NCI-H524 (cell line): Measurements from ENCODE around the gene CEP72.
"Not testable (repeated sequence)": the region's sequence is repeated elsewhere in the genome, so short reads cannot be mapped to it uniquely, and the experiment has no call there.

ENCODE experiments used
- DNase-seq, 2 experiments: peaks; one replicate each; lab custom pipeline; 2025; lab: John Stamatoyannopoulos, UW

The CEP72 gene

DNA sequence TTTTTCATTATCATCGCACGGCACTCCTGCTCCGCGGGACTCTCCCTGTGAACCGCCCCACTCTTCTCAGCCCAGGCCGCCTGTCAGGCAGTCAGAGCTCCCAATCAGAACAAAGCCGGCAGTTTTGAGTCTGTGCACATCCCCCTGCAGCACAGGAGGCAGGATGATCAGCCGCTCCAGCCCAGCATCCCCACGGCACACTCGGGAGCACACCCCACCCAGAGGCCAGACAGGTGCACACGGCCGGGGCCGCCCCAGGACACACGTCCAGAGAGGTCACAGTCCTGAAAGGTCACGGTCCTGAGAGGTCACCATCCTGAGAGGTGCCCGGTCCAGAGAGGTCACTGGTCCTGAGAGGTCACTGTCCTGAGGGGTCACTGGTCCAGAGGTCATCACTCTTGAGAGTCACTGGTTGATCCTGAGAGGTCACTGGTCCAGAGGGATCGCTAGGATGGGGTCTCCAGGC, 72.6 kb downstream of the CEP72 start:
- DNase-seq: no peak

DNA sequence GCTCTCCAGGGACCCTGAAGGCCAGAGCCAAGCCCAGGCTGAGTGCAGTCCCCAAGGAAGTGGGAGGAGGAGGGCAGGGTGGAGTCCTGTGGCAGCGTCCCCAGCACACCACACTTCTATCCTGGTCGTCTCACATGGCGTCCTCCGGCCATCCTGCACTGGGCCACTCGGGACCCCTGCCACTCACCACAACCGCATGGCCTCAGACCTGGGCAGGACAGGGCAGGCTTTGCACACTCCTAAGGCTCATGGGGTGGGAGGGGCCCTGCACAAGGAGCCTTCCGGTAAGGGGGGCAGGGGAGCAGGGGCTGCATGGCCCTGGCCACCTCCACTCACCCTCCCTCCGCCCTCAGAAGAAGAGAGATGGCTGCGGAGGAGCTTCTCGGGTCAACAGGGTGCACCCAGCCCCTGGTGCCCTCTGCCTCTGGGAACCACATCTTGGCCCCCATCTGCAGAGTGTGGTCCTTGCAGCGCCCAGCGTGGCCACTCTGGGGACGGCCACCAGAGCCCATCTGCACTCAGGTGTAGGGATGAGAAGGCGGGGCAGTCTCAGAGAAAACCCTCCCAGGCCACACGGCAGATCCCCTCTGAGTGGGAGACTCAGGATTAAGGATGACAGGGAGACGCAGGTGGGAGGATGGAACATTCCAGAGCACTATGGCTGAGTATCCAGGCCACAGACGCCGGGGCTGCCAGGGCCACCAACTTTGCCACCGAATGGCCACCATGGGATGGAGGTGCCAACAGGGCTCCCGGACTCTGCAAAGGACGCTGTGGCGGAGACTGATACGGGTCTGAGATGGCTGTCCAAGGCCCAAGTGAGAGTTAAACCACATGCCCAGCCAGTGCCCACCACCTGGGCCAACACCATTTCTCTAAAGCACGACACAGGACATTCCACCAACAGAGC, 73.4 kb downstream of the CEP72 start:
- DNase-seq: no peak

DNA sequence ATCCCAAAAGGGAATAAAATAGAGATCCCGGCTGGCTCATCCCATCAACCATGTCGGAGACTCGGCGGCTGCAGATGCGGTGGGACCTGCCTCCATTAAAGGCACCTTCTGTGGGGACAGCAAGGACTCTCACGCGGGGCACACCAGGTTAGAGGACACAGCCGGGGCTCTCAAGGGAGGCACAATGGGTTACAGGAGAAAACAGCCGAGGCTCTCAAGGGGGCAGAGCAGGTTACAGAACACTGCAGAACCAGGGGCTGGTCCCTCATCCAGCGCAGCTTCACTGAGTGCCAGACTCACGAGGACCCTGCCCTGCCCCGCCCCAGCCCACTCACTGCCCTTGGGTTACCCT, 74.0 kb downstream of the CEP72 start:
- not testable (repeated sequence) for DNase-seq

DNA sequence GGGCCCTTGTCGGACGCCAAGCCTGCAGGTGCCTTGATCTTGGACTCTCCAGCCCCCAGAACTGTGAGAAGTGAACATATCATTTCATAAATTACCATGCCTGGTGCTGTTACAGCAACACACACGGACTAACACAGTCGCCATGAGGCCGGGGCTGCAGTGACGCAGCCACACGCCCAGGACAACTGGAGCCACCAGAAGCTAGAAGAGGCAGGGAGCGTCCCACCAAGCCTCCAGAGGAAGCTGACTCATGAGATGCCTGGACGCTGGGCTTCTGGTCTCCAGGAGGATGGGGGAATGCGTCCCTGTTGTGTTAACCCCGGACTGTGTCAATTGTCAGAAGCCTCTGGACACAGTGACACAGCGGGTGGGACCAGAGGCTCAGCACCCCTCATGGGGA, 74.8 kb downstream of the CEP72 start:
- not testable (repeated sequence) for DNase-seq

DNA sequence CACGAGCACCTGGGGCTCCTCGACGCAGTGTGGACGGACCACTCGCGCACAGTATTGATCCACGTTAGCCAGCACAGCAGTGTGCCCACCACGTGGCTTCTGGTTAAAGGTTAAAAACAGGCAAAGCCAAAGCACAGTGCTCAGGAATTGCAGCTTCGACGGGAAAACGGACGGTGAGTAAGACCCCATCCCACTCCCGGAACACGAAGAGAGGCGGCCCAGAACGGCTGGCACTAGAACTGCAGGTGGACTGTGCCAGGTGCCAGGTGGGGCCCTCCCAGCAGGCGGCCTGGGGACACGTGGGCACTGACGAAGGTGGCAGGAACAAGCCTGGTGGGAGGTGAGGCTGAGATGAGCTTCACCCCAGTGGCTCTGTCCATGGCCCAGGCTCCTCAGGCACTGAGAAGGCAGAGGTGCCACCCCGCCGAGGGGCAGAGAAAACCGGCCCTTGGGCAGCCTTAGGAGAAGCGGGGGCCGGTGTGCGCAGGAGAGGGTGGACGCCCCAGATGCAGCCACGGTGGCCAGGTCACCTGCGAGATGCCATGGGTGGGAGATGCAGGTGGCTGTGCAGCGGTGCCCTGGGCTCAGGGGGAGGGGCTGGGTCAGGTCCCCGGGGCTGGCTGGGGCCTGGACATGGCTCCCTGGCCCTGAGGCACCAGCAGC, 76.3 kb downstream of the CEP72 start:
- not testable (repeated sequence) for DNase-seq

DNA sequence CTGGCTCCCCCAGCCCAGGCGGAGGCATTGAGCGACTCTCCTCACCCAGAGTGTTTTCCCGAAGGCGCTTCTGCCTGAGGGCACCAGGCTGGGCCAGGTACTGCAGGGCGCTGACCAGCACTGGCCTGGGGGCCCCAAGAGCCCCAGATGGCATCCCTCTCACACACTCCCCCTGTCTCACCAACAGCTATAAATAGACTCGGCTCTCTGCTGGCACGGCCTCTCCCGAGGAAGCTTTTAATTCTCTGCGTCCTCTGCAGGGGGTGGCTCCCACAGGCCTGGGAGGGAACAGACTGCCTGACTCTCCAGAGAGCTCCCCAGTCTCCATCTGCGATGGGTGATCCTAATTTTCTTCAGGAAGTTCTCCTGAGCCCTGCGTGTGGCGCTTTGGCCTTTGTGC, 78.2 kb downstream of the CEP72 start:
- not testable (repeated sequence) for DNase-seq

DNA sequence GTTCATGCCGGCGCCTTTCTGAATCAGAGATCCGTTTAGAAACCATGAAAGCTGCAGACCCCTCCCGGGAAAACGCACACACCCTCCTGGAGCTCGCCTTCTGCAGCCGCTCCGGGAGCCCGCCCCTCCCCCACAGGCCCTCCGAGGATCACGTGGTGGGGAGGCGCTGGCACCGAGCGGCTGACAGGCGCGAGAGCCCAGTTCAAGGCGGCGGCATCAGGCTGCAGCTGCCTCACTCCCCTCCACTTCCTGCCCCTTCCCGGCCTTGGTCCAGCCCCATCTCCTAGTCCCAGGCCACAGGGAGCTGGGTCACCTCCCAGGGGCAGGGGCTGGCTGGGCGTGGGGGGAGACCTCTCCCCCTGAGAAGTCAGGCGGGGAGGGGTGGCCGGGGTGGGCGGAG, 78.9 kb downstream of the CEP72 start:
- not testable (repeated sequence) for DNase-seq

DNA sequence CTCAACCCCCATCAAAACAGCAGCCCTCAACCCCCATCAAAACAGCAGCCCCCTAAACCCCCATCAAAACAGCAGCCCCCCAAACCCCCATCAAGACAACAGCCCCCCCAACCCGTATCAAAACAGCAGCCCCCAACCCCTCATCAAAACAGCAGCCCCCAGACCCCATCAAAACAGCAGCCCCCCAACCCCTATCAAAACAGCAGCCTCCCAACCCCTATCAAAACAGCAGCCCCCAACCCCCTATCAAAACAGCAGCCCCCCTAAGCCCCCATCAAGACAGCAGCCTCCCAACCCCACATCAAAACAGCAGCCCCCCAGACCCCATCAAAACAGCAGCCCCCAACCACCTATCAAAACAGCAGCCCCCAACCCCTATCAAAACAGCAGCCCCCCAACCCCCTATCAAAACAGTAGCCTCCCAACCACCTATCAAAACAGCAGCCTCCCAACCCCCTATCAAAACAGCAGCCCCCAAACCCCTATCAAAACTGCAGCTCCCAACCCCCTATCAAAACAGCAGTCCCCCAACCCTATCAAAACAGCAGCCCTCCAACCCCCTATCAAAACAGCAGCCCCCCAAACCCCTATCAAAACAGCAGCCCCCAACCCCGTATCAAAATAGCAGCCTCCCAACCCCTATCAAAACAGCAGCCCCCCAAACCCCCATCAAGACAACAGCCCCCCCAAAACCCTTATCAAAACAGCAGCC, 79.8 kb downstream of the CEP72 start:
- DNase-seq: no peak

DNA sequence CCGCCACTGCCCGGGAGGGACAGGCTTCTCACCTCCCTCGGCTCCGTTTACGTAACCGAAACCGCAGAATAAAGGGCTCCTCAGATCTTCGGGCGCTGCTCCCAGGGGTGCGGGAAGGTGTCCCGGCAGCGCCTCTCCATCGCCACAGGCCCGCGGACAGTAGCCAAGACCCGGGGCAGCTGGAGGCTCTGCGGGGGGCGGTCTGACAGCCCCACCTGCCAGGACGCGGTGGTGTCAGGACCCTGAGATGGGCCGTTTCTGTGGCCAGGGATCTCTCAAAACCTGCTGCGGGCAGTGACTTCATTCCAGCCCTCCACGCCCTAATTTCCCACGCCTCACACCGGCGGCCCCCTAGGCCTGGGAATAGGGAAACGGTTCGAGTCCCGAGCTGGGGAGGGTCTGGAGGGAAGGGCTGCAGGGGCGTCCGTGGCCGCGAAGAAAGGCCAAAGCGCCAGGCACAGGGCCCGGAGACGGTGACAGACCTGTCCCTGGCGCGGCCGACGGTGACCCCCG, 80.4 kb downstream of the CEP72 start:
- not testable (repeated sequence) for DNase-seq

DNA sequence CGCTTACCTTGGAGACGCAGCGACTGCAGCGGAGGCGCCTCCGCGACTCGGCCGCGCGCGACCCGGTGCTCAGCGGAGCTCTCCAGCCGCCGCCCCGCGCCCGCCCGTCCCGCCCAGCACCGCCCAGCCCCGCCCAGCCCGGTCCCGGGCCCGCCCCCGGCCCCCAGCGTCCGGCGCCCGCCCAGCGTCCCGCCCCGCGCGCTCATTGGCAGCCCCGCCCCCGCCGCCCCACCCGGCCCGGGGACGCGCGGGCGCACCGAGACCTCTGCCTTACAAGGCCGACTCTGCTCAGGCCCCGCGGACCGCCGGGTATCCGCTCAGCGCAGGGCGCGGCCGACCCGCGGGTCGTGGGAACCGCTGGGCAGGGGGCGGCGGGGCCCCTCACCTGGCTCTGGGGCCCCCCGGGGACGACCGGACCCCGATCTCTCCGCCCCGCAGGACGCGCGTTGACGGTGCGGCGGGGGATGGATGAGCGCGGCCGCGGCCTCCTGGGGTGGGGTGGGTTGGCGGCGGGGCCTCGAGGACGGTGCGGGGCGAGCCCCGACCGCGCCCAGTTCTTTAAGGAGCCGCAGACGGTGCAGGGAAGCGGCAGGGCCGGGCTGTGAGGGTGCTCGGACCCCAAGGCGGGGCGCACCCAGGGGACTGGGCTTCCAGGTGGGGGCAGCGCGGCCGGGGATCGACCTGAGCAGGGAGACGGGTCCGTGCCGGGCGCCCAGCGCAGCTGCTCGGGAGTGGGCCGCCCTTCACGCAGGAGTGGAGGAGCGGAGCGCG, 81.3 kb downstream of the CEP72 start, which contains the start of gene TPPP:
Gene TPPP (minus strand): TSS at position 82 of the 771 bp plus-strand sequence. CDS start 15,292 bp downstream, outside the sequence.
- peak; percentile 64 to 80 for DNase-seq

DNA sequence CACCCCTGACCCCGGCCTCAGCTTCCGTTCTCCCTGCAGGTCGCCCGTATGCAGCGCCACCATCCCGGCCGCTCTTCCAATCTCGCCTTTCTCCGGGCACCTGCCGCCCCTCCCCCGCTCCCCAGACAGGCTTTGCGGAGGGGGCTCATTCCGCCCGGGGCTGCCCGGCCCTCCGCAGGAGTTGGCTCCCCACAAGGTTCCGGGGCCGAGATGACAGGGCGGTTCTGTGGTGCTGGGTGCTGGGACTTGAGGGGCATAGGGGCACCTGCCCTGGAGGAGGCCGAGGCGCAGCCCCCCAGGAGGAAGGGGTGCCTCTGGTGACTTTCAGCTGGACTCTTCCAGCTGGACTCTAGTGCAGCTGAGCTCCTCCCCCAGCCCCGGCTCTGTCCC, 81.9 kb downstream of the CEP72 start:
- DNase-seq: not testable (repeated sequence)

DNA sequence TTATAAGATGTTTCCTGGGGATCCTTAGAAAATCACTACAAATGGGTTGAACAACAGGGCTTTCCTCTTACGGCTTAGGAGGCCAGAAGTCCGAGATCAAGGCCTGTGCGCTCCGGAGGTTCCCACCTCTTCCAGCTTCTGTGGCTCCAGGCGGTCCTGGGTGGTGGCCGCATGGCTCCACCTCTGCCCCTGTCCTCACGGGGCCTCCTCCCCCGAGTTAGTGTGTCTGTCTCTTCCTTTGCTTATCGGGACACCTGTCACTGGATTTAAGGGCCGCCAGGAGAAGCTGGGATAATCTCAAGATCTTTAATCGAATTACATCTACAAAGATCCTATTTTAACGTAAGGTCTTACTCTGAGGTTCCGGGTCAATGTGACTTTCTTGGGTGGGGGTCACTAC, 83.3 kb downstream of the CEP72 start:
- not testable (repeated sequence) for DNase-seq

DNA sequence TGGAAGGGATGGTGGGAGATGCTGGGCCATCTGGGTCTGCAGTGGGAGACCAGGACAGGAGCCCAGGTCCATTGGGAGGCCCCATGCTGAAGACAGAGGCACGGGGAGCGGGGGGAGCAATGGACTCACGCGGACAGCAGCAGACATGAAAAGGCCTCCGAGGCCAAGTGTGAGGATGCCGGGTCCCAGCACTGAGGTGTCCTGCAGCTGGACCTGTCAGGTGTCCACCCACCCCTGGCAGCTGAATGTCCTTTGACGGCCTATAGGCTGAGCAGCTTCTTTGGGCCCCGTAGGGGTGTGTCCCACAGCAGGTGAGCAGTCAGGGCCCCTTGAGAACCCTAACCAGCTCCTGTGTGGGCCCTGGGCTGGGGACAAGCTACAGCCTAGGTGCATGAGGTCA, 84.1 kb downstream of the CEP72 start:
- DNase-seq: not testable (repeated sequence)

DNA sequence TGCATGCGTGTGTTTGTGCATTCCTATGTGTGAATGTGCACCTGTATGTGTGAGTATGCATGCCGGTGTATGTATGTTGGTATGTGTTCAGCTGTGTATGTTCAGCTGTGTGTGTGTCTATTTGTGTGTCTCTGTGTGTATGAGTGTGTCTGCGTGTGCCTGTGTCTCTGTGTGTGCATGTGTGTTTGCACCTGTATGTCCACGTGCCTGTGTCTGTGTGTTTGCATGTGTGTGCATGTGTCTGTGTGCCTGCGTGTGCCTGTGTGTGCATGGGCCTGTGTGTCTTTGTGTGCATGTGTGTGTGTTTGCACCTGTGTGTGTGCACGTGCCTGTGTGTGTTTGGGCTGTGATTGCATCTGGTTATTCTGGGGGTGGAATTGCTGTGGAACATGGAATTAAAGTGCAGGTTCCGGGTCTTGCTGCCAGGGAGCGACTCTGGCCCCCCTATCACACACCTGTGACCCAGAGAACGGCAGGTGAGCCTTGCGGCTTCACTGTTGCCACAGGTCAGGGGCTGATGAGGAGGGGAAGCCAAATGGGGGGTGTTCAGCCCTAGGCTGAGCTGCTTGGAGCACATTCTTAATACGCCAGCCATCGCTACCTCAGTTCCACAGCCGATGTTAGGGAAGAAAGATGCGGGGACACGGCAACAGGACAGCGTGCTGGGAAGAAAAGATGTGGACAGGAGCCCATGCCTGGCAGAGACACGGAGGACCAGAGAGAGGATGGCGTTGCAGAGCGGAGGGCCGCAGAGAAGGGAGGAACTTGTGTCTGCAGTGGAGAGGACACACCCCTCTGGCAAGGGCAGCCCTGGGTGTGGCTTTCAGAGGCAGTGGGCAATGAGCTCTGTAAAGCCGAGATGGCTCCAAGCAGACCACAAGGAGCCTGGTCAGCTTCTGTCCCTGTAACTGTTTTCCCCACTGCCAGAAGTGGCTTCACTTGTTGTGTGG, 84.9 kb downstream of the CEP72 start:
- not testable (repeated sequence) for DNase-seq
